GM19025 (cell line): ENCODE measurements around the gene SARM1.

Source experiments
- ATAC-seq: cut with Tn5 transposase; IDR thresholded peaks from one replicate; pipeline ENCODE4 v1.9.1; 2021; ENCODE audit warnings: mild to moderate bottlenecking, low read depth, moderate library complexity; ENCODE audit not compliant: unreplicated experiment

SARM1 gene

DNA sequence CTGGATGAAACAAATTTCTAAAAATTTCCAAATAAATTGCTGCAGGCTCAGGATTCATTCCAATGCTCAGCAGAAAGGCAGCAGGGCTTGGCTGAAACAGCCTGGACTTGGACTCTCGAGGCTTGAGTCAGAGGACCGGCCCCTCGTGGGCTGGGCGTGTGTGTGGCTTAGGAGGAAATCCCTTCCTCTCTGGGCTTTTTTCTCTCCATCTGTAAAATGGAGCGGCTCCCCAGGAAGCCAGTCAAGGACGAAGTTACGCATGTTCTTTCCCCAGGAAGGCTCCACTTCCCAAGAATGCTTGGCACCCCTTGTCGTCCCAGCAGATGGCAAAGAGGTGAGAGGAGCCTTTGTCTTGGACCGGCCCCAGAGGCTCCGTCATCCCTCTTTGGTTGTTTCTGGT, 21.0 kb downstream of the SARM1 start:
- ATAC-seq, result no peak

DNA sequence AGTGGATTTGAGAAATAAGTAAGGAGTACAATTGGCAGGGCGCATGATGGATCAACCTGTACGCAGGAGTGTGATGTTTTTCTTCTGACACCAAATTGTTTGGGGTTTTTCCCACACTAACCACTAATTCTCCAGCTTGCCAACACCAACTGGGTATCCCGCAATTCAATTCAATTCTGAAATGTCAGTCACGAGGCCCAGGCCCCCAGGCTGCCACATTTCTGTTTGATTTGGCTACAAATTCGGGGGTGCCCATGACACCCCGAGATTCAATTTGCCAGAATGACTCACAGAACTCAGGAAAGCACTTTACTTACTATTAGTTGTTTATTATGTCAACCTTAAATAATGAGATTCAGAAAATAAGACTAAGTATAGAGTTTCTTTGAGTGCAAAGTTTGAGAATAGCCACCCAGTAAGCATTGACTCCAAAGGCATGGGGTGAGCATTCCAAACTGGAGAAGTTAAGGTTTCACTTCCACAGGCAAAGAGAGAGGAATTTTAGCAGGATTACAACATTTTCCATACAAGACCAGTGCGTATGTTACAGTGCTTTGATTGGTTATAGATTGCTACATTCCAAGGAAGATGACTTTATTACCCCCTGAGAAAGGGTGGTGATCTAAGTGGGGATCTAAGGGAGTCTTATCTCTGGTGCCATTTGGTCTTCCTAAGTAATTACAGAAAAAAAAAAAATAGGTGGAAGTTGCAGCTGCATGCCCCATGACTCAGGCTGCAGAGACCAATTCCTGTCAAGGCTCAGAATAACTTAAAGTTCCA, 23.0 kb downstream of the SARM1 start:
- ATAC-seq, result no peak

DNA sequence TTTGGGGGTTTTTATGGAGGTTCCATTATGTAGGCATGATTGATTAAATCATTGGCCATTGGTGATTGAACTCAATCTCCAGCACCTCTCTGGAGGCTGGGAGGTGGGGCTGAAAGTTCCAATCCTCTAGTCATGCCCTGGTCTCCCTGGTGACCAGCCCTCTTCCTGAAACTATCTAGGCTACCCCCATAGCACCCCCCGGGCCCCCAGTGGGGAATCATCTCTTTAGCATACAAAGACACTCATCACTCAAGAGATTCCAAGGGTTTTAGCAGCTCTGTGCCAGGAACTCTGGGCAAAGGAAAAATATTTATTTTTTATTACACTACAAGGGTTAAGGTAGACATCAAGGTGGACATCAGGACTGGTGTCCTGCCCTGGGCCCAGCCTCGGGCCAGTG, 23.9 kb downstream of the SARM1 start:
- ATAC-seq, result no peak

DNA sequence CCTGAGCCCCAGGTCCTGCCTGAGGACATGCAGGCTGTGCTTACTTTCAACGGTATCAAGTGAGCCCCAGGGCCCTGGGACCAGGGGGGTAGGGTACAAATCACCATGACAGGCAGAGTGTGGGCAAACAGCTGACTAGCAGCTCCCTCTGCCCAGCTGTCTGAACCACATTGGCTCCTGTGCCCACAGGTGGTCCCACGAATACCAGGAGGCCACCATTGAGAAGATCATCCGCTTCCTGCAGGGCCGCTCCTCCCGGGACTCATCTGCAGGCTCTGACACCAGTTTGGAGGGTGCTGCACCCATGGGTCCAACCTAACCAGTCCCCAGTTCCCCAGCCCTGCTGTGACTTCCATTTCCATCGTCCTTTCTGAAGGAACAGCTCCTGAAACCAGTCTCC, 24.5 kb downstream of the SARM1 start:
- no peak for ATAC-seq

DNA sequence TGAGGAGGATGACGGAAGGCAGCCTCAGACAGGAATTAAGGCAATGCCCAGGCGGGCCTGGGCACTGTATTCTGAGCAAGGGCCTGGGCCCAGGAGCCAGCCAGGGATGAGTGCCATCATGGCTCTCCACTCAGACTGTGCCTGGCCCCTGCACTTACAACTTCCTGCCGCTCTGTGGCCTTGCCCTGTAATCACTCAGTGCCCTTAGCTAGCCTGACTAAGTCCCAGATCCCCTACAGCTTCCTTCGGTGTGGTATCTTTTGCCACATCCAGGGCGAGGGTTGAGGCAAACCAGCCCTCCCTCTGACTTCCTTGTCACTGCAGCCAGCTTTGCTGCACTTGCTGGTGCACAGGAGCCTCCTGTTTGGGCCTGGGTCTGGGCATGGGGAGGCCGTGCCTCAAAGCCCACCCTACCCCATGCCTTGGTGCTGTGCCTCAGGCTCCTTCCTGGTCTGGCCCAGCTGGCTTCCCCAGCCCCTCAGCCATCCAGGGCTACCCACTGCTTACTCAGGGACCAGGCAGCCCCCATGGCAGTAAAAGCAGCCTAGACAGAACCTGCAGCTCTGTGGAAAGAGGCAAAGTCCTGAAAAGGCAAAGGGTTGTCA, 25.2 kb downstream of the SARM1 start:
- ATAC-seq, result no peak

DNA sequence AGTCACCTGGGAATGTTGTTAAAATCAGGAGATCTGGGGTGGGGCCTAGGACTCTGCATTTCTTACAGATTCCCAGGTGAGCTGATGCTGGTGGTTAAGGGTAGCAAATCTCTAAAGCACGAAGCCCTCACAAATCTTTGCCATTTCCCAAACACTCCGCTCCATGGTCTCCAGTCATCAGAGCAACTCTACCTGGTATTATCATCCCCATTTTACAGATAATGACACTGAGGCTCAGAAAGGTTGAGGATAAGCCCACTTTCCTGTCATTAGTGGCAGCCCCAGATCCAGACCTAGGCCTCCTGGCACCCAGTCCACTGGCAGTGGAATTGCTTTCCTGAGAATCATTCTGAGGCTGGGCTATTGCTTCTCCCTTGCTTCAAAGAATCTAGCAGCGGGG, 25.8 kb downstream of the SARM1 start:
- no peak for ATAC-seq

DNA sequence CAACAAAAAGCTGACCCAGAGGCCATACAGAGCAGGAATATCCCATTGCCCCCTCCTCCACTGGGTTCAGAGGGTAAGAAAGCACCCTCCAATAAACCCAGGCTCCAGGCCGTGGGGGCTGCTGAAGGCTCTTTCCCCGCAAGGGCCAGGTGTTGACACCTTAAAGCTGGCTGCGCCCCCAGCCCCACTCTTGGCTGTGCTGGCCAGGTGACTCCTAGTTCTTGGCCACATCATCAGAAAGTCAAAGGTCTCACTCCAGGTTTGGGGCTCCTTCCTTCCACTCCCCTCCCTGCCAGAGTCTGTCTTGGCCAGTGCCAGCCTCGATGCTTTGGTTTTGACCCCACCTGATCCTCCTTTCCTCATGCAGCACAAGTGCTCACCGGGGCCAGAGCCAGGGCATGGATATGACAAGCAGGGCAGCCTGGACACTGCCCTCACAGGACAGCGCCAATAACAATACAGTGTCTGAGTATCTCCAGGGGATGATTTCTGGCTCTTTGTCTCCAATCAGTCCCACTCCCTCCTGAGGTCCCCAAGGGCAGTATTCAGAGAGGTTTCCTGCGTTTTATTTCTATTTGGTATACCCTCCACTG, 26.3 kb downstream of the SARM1 start:
- ATAC-seq, result no peak

DNA sequence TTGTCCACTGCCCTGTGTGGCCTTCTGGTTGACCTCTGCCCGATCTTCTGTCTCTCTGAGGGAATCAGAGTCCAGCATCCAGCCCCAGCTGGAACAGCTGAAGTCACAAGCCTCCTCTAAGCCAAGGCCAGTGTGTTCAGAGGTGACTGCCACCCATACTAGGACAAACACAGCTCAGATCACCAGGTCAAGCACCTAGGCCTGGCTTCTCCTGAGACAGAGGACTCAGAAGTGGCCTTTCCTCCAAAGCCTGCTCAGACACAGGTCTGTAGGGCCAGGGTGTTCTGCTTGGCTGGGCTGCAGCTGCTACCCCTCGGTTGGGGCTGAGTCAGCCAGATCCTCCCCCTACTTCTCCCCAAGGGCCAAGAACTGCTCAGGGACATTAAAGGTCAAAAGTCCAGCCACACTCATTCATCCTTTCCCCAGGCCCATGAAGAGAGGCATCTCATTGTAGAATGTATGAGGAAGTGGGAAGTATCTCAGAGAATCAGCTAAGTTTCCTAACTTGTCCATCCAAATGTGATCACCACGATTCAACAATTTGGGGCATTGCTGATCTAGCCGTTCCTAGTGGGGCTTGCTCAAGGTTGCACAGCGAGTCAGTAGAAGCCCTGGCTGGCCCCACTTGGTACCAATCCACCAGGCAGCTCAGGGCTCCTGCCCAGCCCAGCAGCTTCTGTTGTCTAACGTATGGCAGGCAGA, 26.9 kb downstream of the SARM1 start:
- no peak for ATAC-seq

DNA sequence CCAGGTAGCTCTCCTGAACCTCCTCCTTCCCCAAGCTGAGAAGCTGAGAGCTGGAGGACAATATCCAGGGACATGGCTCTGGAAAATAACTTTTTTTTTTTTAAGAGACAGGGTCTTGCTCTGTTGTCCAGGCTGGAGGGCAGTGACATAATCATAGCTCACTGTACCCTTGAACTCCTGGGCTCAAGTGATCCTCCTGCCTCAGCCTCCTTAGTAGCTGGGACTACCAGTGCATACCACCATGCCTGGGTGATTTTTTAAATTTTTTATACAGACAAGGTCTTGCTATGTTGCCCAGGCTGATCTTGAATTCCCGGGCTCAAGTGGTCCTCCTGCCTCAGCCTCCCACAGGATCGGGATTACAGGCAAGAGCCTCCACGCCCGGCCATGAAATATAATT, 28.3 kb downstream of the SARM1 start:
- ATAC-seq, result no peak

DNA sequence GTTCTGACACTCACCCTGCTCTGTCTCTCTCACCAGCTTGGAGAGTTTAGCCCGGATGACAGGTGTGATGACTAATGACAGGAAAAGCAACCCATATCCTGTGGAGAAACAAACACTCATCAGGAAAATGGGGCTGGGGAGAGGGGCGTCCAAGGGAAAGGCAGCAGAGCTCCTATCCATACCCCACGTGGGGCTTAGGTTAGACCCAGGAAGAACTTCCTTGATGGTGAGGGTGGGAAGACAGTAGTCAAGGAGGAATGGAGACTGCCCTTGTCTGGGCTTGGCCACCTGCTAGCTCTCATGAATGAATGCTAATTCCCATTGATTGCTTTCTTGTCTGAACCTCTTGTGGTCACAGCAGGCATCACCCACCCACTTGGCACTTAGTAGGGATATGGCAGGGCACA, 30.7 kb downstream of the SARM1 start:
- no peak for ATAC-seq

DNA sequence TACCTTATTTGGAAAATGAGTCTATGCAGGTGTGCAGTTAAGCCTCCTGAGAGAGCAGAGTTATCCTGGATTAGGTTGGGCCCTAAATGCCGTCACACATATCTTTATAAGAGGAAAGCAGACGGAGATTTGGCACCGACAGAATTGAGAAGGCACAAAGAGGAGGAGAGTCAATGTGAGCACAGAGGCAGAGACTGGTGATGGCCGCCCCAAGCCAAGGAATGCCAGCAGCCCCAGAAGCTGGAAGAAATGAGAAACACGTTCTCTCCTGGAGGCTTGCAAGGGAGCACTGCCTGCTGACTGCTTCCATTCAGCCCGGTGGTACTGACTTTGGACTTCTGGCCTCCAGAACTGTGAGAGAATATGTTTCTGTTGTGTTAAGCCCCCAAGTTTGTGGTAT, 31.4 kb downstream of the SARM1 start:
- ATAC-seq, result no peak

DNA sequence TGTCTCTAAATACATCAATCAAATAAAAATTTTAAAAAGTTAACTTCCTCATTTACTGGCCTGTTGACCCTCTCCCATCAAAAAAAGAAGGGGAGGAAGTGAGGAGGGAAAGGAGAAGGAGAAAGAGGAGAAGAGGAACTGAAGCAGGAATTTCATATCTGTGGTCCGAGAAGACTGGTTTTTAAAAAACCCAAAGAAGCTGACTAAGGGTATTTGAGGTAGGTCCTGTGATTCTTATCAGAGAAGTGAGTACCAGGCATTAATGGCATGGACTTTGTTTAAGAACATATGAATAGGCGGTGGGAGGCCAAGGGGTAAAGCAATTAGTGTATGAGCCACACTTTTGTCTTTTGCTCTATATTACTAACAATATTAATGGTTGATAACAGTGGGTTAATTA, 32.5 kb downstream of the SARM1 start:
- ATAC-seq, result no peak

DNA sequence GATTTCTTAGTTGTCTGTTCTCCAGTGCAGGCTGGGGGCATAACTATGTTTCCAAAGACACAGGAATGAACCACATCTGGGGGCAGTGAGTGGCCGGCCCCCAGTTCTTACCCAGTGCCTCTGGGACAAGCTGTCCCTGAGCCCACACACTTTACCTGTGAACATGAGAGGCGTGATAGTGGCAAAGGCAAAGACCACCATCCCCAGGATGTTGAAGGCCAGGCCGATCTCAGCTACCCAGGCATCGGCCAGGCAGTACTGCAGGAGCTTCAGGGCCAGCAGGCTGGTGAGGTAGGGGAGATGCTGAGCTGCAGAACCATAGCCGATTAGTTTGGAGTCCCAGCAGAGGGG, 32.9 kb downstream of the SARM1 start:
- no peak for ATAC-seq

DNA sequence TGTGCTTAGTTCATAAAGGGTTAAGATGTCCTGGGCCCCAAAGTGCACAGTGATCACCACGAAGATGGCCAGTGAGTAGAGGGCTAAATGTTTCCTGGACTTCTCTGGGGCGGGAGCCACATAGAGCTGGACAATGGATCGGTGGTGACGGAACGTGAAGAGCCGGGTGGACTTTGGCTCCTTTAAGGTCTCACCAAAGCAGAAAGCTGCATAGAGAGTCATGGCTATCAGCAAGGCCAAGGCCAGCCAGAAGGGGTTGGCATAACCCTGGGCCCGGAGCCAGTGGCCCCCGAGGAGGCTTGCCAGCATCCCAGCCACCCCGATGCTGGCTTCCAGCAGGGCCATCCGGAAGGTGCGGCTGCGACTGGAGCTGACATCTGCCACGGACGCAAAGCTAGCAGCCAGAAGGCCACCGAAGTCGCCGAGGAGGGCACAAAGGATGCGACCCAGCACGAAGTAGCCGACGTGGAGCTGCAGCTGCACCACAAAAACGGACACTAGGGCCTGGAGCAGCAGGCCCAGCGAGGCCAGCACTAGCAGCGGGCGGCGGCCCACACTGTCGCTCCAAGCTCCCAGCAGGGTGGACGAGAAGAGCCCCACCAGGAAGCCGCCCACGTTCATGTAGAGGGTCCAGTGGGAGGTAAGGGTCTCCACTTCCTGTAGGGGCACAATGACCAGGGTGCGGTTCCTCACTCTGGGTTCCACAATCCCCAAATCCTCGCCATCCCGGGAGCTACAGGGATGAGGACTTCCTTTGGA, 33.5 kb downstream of the SARM1 start:
- ATAC-seq, result no peak

DNA sequence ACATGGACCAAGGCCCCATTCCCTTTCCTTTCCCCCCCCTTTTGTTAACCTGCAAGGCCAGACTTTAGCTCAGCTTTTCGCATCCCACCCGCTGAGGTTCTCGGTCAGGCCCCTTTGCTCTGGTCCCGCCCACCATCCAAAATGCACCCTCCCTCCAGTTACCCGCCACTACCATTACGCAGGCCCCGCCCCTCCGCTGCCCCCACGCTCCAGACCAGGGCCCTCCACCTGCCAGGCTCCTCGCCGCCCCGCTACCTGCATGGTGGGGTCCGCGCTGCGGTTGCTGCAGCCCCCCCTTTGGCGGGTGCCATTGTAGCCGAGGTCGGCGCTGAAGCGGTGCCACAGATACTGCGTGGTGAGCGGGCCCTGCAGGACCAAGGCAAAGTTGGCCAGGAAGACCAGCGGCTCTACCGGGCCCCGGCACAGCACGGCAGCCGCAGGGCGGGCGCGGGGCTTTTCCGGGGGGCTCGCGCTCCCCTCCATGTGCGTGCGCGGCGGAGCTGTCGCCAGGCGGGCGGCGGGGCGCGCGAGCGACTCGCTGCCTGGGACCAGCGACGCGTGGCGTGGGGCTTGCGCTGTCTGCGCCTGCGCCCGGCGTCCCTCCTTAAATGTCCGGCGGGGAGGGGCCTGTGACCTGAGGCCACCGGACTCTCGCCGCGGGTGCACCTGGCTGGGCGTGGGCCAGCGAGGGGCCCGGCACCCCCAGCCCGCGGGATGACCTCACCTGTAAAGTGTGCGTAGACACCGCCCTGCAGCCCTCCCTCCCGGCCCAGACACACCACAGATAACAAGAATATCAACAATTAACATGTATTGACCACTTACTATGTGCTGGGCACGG, 34.4 kb downstream of the SARM1 start, which contains the start of gene SLC46A1:
TSS of gene SLC46A1 (minus strand) at position 581 of the 841 bp plus-strand sequence. CDS start at position 483, 98 bp downstream.
- peak; percentile 82 for ATAC-seq

DNA sequence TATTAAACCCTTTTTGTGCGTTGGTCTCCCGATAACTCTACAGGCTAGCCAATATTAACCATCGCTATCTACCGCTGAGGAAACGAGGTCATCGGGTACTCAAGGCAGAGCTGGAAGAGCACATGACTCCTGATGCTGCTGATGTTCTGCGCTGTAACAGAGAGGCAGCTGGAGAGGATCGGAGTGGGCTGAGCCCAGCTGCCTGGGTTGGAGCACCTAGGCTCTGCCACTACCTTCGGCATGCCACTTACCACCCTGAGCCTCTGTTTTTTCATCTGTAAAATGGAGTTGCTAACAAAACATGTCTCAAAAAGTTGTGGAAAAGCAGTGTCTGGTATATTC, 35.0 kb downstream of the SARM1 start:
- no peak for ATAC-seq

DNA sequence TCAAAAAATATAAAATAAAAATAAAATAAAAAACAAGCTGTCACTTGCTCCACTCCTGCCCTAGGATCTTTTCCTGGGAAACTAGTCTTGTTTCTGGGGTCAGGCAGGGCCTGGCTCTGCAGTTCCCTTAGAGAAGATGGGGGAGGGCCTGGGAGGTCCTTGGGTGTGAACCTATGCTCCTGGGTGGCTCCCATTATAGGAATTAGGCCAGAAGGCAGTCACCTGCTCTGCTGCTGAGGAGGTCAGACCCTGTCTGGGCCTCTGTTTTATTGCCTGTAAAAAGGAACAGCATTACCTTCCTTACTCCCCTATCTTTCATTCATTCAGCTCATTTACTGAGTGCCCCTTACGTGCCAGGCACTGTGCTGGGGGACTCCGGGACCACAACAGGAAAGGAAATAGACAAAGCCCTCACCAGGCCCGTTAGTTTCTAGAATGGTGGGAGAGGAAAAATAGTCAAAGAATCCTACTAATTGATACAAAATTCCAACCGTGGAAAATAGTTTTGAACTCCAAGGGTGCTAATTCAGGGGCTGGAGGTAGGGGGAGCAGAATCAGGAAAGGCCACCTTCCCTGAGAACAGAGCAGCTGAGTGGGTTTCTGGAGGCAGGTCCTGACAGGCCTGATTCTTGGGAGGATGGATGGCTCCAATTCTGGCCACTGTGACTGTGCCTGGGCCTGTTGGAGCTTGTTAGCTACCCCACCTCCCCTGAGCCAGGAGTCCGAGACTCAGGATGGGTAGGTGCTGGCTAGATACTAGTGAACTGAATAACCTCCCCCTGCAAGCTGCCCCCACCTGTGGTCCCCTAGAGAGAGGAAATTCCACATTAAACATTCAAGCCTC, 35.9 kb downstream of the SARM1 start:
- ATAC-seq, result no peak

DNA sequence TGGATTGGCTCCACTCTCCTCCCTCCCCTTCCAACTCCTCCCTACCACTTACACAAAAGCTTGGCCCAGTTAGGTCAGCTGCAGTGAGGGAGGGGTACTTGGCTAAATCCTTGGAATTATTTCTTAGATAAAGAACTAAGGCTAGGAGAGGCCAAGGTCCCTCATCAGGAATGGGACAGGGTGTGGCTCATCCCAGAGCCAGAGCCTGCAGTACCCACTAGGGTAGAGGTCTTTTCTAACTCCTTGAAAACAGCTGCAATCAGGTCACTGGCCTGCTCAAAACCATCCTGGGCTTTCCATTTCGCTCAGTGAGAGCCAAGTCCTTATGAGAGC, 36.4 kb downstream of the SARM1 start:
- ATAC-seq, result no peak

DNA sequence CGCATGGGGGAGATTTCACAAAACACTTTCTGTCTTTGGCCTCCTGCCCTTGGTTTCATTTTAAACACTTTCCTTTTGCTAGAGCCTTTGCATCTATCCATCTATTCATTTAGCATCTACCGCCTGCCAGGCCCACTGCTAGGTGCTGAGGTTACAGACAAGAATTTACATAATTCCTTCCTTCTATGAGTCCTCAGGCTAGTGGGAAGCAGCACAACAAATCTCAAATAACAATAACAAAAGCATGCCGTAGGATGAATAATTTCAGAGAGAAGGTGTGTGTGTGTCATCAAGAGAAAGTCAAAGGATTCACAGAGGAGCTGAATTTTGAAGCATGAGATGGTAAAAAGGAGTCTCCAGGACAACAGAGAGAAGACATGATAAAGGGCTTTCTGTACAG, 40.6 kb downstream of the SARM1 start:
- ATAC-seq, result no peak
